ENCODE data around the gene CCDC74A. TPM values are rescaled to one million over a fixed set of nuclear protein-coding genes. Genes with fewer than 3 reads are reported as not detected.
"Not testable (repeated sequence)": the region's sequence is repeated elsewhere in the genome, so short reads cannot be mapped to it uniquely, and the experiment has no call there.

Gene CCDC74A
- total and polyA plus RNA-seq, 2 donors, result 5.1 to 35.1 TPM

DNA sequence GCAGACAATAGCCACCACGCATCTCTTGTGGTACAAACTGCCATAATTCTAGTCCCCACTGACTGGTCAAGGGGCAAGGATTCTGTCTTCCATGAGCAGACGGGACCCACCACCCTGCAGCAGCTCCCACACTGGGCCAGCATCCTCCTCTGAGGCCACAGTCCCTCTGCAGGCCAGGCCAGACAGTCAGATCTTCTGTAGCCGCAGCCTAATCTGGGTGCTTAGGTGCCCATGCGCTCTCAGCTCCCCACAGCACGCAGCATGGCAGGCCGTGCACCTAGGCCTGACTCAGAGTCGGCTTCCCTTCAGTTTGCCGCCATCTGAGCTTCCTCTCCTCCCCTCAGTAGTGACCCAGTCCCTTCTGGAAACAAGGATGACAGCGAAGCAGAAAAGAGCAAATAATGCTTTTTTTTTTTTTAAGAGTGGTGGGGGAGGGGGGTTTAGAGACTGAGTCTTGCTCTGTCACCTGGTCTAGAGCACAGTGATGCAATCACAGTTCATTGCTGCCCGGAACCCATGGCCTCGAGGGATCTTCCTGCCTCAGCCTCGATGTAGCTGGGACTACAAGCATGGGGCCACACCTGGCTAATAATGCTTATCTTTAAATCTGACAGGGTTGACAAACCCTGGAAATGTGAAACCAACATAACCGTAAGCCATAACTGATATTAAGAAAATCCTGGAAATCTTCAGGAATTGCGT lies 41.3 kb upstream of the CCDC74A start:
- 96% methylated on average over 14 of the region's 14 CpGs for WGBS
- not testable (repeated sequence) for H3K9me3 ChIP-seq (ENCODE audit: control insufficient read depth in 2 of 2, insufficient read depth in 1 of 2, low read length in 1 of 2); H3K4me3 ChIP-seq (ENCODE audit: low read length in 2 of 2); DNase-seq (ENCODE audit: low read depth in 6 of 9, low spot score in 9 of 9); H3K27me3 ChIP-seq (ENCODE audit: control insufficient read depth in 2 of 2, insufficient read depth in 1 of 2, low read length in 1 of 2); H3K27ac ChIP-seq (ENCODE audit: low read depth in 1 of 2, low read length in 1 of 2); H3K4me1 ChIP-seq (ENCODE audit: control insufficient read depth in 2 of 2, insufficient read depth in 2 of 2, low read length in 2 of 2)
- H3K36me3 ChIP-seq (ENCODE audit: control insufficient read depth in 2 of 2, insufficient read depth in 2 of 2, low read length in 1 of 2), result peaks cover 9 to 21% of the 10 kb centered on the region in 2 donors

DNA sequence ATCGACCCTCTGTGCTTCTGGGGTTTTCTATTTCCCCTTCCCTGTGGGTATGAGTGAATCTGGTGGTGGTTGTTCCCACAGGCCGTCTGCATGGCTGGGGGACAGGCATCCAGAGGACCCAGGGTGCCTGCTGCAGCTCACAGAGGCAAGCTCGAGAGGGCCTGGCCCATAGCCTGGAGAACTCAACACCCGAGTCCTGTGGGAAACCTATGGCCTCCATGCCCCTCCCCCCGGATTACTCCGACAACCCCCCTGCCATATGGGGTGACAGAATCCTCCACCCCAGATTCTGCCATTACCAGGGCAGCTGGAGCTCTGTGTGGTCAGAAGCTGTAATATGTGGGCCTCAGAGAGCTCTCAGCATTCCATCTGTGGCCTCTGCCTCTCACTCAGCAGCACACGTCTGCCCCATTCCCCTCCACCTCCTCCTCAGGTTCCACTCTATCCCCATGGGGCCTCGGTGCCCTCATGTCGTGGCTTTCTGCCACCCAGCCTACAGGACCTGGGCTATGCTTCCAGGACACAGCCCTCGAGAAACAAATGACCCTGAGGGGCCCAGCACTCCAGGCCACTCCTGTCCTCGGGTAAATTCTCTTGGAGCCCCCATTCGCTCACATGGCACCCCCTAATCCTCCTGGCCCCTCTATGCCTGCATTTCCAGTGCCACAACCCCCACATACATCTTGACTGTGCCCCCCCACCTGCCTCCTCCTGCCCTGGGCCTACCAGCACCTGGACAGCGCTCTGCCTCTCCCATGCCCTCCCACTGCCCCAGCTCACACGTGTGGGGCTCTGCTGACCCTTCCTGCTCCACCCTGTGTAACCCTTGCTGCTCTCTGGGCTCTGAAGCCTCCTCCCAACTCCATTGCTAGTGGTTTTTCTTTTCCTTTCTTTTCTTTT lies 39.1 kb upstream of the CCDC74A start:
- Histone ChIP-seq H3K36me3 (ENCODE audit: control insufficient read depth in 2 of 2, insufficient read depth in 2 of 2, low read length in 1 of 2) (peaks cover 9 to 15% of the 10 kb centered on the region in 2 donors), H3K9me3 (ENCODE audit: control insufficient read depth in 2 of 2, insufficient read depth in 1 of 2, low read length in 1 of 2) (no peaks in the 10 kb centered on the region), H3K4me1 (ENCODE audit: control insufficient read depth in 2 of 2, insufficient read depth in 2 of 2, low read length in 2 of 2) (peaks cover 3 to 8% of the 10 kb centered on the region in 2 donors), H3K4me3 (ENCODE audit: low read length in 2 of 2) (no peak overlapping the region), H3K27me3 (ENCODE audit: control insufficient read depth in 2 of 2, insufficient read depth in 1 of 2, low read length in 1 of 2) (no peaks in the 10 kb centered on the region), H3K27ac (ENCODE audit: low read depth in 1 of 2, low read length in 1 of 2) (no peak overlapping the region)
- no peak for DNase-seq (ENCODE audit: low read depth in 6 of 9, low spot score in 9 of 9)
- WGBS, result 96% methylated on average over 14 of the region's 14 CpGs

GRCh38 chr2:131490616-131491468 lies 36.8 kb upstream of the CCDC74A start:
- Histone ChIP-seq H3K4me3 (ENCODE audit: low read length in 2 of 2) (peak overlapping the region; percentile 47 to 53), H3K4me1 (ENCODE audit: control insufficient read depth in 2 of 2, insufficient read depth in 2 of 2, low read length in 2 of 2) (peaks cover 9 to 26% of the 10 kb centered on the region in 2 donors), H3K27ac (ENCODE audit: low read depth in 1 of 2, low read length in 1 of 2) (peak overlapping the region; percentile 58 to 64)
- not testable (repeated sequence) for H3K36me3 ChIP-seq (ENCODE audit: control insufficient read depth in 2 of 2, insufficient read depth in 2 of 2, low read length in 1 of 2); H3K9me3 ChIP-seq (ENCODE audit: control insufficient read depth in 2 of 2, insufficient read depth in 1 of 2, low read length in 1 of 2); H3K27me3 ChIP-seq (ENCODE audit: control insufficient read depth in 2 of 2, insufficient read depth in 1 of 2, low read length in 1 of 2)
- WGBS, result 66% methylated on average over 20 of the region's 20 CpGs
- DNase-seq (ENCODE audit: low read depth in 6 of 9, low spot score in 9 of 9), result peak in 3 of 9 donors; percentile 10 to 48 (median 18)

- H3K9me3 ChIP-seq (ENCODE audit: control insufficient read depth in 2 of 2, insufficient read depth in 1 of 2, low read length in 1 of 2); H3K27me3 ChIP-seq (ENCODE audit: control insufficient read depth in 2 of 2, insufficient read depth in 1 of 2, low read length in 1 of 2); H3K36me3 ChIP-seq (ENCODE audit: control insufficient read depth in 2 of 2, insufficient read depth in 2 of 2, low read length in 1 of 2): not testable (repeated sequence)
- WGBS, result 7% methylated on average over 22 of the region's 22 CpGs
- Histone ChIP-seq H3K27ac (ENCODE audit: low read depth in 1 of 2, low read length in 1 of 2) (peak overlapping the region; percentile 58 to 64), H3K4me1 (ENCODE audit: control insufficient read depth in 2 of 2, insufficient read depth in 2 of 2, low read length in 2 of 2) (peaks cover 9 to 26% of the 10 kb centered on the region in 2 donors), H3K4me3 (ENCODE audit: low read length in 2 of 2) (peak overlapping the region; percentile 47 to 53)
- peak in 3 of 9 donors; percentile 6 to 25 (median 16) for DNase-seq (ENCODE audit: low read depth in 6 of 9, low spot score in 9 of 9)
Observed at GRCh38 chr2:131491469-131491836, 36.2 kb upstream of the CCDC74A start.

GRCh38 chr2:131492015-131492417 lies 35.7 kb upstream of the CCDC74A start, which contains the start of gene MZT2A:
Gene MZT2A (minus strand): TSS chr2:131492397. CDS start chr2:131492376, 21 bp downstream.
- H3K27me3 ChIP-seq (ENCODE audit: control insufficient read depth in 2 of 2, insufficient read depth in 1 of 2, low read length in 1 of 2); H3K9me3 ChIP-seq (ENCODE audit: control insufficient read depth in 2 of 2, insufficient read depth in 1 of 2, low read length in 1 of 2); DNase-seq (ENCODE audit: low read depth in 6 of 9, low spot score in 9 of 9); H3K36me3 ChIP-seq (ENCODE audit: control insufficient read depth in 2 of 2, insufficient read depth in 2 of 2, low read length in 1 of 2): not testable (repeated sequence)
- Histone ChIP-seq H3K4me3 (ENCODE audit: low read length in 2 of 2) (peak within 1 kb of the TSS; percentile 83 to 94), H3K4me1 (ENCODE audit: control insufficient read depth in 2 of 2, insufficient read depth in 2 of 2, low read length in 2 of 2) (peaks cover 9 to 26% of the 10 kb centered on the region in 2 donors), H3K27ac (ENCODE audit: low read depth in 1 of 2, low read length in 1 of 2) (peak within 1 kb of the TSS; percentile 92 to 97)
- under 1% methylated on average over 52 of the region's 53 CpGs for WGBS

- H3K4me3 ChIP-seq (ENCODE audit: low read length in 2 of 2), result peak overlapping the region; percentile 83 to 94
- peak; percentile 87 to 96 (median 89) for DNase-seq (ENCODE audit: low read depth in 6 of 9, low spot score in 9 of 9)
- peak overlapping the region; percentile 92 to 97 for H3K27ac ChIP-seq (ENCODE audit: low read depth in 1 of 2, low read length in 1 of 2)
- WGBS, result under 1% methylated on average over 79 of the region's 79 CpGs
- no peaks in the 10 kb centered on the region for H3K9me3 ChIP-seq (ENCODE audit: control insufficient read depth in 2 of 2, insufficient read depth in 1 of 2, low read length in 1 of 2)
- H3K4me1 ChIP-seq (ENCODE audit: control insufficient read depth in 2 of 2, insufficient read depth in 2 of 2, low read length in 2 of 2), result peaks cover 9 to 26% of the 10 kb centered on the region in 2 donors
- no peaks in the 10 kb centered on the region for H3K27me3 ChIP-seq (ENCODE audit: control insufficient read depth in 2 of 2, insufficient read depth in 1 of 2, low read length in 1 of 2)
- peaks cover 6 to 9% of the 10 kb centered on the region in 2 donors for H3K36me3 ChIP-seq (ENCODE audit: control insufficient read depth in 2 of 2, insufficient read depth in 2 of 2, low read length in 1 of 2)
Observed at GRCh38 chr2:131492418-131493198, 35.1 kb upstream of the CCDC74A start.

DNA sequence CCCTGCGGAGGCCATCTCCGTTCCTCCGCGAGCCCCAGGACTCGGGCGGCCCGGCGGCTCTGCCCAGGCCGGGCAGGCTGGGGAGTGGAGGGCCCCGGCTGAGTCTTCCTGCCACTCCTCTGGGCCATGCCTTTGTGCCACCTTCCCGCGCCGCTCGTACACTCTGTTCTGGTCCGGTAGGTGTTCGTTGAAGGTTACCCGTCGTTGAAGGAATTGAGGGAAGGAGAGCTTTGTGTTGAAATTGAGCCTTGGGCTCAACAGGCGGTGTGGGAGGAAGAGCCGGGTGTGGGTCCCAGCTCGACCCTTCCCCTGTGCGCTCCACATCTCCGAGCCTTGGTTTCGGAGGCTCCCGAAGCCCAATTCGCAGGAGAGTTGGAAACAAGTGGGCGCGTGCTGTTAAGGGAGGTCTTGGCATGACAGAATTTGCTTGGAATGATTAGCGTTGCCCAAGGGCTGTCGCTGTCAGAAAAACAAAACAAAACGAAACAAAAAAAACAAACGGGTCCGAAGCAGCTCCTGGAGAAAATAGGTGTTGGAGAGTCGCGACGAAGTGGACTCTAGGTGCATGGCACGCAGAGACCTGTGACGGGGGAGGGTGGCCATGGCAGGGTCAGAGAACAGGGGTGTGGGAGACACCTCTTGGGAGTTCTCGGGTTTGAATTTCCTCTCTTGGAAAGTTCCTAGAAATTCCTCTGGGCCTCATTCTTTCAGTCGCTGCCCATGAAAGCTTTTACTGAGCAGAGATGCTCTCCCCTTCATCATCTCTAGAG lies 34.3 kb upstream of the CCDC74A start:
- H3K4me1 ChIP-seq (ENCODE audit: control insufficient read depth in 2 of 2, insufficient read depth in 2 of 2, low read length in 2 of 2), result peaks cover 9 to 26% of the 10 kb centered on the region in 2 donors
- H3K27ac ChIP-seq (ENCODE audit: low read depth in 1 of 2, low read length in 1 of 2), result peak overlapping the region; percentile 90 to 97

More for the DNA sequence above, 34.3 kb upstream of the CCDC74A start:
- Histone ChIP-seq H3K4me3 (ENCODE audit: low read length in 2 of 2) (peak overlapping the region; percentile 83 to 94), H3K27me3 (ENCODE audit: control insufficient read depth in 2 of 2, insufficient read depth in 1 of 2, low read length in 1 of 2) (no peaks in the 10 kb centered on the region), H3K9me3 (ENCODE audit: control insufficient read depth in 2 of 2, insufficient read depth in 1 of 2, low read length in 1 of 2) (no peaks in the 10 kb centered on the region), H3K36me3 (ENCODE audit: control insufficient read depth in 2 of 2, insufficient read depth in 2 of 2, low read length in 1 of 2) (peaks cover 5 to 7% of the 10 kb centered on the region in 2 donors)
- WGBS, result under 1% methylated on average over 40 of the region's 40 CpGs
- DNase-seq (ENCODE audit: low read depth in 6 of 9, low spot score in 9 of 9), result peak in 1 of 9 donors; percentile 10
